ENCODE measurements around the gene USP22.

DNA sequence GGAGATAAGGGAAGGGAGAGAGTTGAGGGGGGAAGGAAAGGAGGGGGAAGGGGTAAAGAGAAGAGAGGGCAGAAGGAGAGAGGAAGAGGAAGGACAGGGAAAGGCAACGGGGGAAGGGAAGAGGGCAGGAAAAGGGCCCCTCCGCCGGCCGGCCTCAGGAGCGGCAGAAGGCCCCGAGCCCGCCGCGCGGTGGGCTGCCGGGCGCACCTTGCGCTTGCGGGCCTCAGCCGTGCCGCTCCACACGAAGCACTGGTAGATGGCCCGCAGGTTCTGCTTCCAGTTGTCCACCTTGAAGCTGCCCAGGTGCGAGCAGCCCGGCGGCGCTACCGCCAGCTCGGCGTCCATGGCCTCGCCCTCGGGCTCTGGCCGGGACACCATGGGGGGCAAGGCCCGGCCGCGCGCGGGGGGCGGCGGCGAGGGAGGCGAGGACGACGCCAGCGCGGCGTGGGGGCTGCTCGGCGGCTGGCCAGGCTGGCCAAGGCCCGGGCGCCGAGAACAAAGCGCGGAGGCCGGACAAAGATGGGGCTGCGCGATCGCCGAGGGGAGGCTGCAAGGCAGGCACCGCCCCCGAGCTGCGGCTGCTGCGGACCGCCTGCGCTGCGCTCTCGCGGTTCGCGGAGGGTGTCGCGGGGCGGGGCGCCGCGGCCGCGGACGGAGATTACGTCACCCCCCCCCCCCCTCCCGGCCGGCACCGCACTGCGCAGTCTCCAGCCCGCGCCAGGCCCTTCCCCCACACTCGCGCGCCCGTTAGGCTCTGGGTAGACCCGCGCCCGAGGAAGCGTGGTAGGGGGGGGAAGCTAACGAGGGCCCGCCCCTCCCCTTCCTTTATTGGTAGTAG is at the start of gene USP22:
- TF ChIP-seq, protein P1, sequence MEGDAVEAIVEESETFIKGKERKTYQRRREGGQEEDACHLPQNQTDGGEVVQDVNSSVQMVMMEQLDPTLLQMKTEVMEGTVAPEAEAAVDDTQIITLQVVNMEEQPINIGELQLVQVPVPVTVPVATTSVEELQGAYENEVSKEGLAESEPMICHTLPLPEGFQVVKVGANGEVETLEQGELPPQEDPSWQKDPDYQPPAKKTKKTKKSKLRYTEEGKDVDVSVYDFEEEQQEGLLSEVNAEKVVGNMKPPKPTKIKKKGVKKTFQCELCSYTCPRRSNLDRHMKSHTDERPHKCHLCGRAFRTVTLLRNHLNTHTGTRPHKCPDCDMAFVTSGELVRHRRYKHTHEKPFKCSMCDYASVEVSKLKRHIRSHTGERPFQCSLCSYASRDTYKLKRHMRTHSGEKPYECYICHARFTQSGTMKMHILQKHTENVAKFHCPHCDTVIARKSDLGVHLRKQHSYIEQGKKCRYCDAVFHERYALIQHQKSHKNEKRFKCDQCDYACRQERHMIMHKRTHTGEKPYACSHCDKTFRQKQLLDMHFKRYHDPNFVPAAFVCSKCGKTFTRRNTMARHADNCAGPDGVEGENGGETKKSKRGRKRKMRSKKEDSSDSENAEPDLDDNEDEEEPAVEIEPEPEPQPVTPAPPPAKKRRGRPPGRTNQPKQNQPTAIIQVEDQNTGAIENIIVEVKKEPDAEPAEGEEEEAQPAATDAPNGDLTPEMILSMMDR (IDR thresholded peaks at IDR 0.05; ENCODE audit: insufficient read depth, low read length) = no peak
- TF ChIP-seq GABPA (IDR thresholded peaks at IDR 0.05; ENCODE audit: low read depth) (no peak), POLR2AphosphoS5 (IDR thresholded peaks at IDR 0.05; ENCODE audit: low read depth) (no peak; the same call in 1 of the 2 replicates)
- TF ChIP-seq, protein P2, sequence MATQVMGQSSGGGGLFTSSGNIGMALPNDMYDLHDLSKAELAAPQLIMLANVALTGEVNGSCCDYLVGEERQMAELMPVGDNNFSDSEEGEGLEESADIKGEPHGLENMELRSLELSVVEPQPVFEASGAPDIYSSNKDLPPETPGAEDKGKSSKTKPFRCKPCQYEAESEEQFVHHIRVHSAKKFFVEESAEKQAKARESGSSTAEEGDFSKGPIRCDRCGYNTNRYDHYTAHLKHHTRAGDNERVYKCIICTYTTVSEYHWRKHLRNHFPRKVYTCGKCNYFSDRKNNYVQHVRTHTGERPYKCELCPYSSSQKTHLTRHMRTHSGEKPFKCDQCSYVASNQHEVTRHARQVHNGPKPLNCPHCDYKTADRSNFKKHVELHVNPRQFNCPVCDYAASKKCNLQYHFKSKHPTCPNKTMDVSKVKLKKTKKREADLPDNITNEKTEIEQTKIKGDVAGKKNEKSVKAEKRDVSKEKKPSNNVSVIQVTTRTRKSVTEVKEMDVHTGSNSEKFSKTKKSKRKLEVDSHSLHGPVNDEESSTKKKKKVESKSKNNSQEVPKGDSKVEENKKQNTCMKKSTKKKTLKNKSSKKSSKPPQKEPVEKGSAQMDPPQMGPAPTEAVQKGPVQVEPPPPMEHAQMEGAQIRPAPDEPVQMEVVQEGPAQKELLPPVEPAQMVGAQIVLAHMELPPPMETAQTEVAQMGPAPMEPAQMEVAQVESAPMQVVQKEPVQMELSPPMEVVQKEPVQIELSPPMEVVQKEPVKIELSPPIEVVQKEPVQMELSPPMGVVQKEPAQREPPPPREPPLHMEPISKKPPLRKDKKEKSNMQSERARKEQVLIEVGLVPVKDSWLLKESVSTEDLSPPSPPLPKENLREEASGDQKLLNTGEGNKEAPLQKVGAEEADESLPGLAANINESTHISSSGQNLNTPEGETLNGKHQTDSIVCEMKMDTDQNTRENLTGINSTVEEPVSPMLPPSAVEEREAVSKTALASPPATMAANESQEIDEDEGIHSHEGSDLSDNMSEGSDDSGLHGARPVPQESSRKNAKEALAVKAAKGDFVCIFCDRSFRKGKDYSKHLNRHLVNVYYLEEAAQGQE (IDR thresholded peaks at IDR 0.05; ENCODE audit: insufficient replicate concordance, low read depth) = no peak
